OCI-LY1 (cell line): ENCODE data around the gene RPS16.

Experiments
- EZH2 ChIP-seq: fragments of 200-600 bp; sonication (generic), shearing (Covaris generic); IDR thresholded peaks from 2 replicates; pipeline ENCODE4 v1.8.0; 2017; ENCODE audit warnings: borderline replicate concordance, mixed run types, mild to moderate bottlenecking, antibody characterized with exemption, low read length, moderate library complexity, mixed read lengths
- TF ChIP-seq, protein P1 (sequence below): fragments of 200-600 bp; sonication (generic), shearing (Covaris generic); IDR thresholded peaks from 2 replicates; pipeline ENCODE4 v1.5.1; 2017; ENCODE audit warnings: mild to moderate bottlenecking, antibody characterized with exemption, low read length, moderate library complexity, mixed read lengths

DNA sequence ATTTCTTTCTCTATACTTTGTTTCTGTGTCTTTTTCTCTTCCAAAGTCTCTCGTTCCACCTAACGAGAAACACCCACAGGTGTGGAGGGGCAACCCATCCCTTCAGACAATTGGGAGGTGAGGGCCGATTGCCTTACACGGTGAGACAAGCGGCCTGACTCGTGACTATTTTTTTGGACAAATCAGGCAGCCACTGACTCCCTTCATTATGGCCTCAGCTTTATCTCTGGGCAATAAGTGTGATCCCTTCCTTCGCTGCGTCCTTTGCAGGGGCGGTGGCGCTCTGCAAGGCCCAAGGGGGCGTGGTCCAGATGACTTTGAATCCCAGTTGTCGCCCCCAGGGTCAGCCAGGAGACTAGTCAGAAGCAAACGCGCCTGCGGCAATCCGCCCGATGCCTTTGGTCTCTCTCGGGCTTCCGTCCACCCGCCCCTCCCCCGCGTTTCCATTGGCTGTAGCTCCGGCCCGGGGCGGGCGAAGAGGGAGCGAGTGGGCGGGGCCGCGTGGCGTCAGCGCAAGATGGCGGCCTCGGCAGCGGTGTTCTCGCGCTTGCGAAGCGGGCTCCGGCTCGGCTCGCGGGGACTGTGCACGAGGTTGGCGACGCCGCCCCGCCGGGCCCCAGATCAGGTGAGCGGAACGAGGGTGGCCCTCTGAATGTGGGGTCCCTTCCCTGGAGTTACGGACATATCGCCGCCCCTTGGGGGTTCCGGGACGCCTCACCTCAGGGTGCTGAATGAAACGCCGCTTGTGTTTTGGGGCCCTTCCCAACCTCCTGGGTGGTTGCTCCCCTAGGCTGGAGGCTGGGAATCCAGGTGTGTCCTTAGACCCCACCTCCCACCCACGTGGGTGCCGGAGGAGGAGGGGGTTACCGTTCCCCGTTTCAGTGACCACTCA, 44.8 kb upstream of the RPS16 start, which contains the start of gene TIMM50:
- TF ChIP-seq EZH2: no peak
- TF ChIP-seq, protein P1, sequence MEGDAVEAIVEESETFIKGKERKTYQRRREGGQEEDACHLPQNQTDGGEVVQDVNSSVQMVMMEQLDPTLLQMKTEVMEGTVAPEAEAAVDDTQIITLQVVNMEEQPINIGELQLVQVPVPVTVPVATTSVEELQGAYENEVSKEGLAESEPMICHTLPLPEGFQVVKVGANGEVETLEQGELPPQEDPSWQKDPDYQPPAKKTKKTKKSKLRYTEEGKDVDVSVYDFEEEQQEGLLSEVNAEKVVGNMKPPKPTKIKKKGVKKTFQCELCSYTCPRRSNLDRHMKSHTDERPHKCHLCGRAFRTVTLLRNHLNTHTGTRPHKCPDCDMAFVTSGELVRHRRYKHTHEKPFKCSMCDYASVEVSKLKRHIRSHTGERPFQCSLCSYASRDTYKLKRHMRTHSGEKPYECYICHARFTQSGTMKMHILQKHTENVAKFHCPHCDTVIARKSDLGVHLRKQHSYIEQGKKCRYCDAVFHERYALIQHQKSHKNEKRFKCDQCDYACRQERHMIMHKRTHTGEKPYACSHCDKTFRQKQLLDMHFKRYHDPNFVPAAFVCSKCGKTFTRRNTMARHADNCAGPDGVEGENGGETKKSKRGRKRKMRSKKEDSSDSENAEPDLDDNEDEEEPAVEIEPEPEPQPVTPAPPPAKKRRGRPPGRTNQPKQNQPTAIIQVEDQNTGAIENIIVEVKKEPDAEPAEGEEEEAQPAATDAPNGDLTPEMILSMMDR: no peak
